GM19238 (cell line): ENCODE measurements around the gene SNX25.
A peak's percentile ranks its signal among the peaks of the same experiment; 100 is the strongest.
"Not testable (repeated sequence)": the region's sequence is repeated elsewhere in the genome, so short reads cannot be mapped to it uniquely, and the experiment has no call there.

Experiments
- DNase-seq: peaks from one replicate; pipeline ENCODE4 v3.0.0; 2011; ENCODE audit warnings: low spot score; ENCODE audit not compliant: insufficient read length

SNX25 gene

GRCh38 chr4:185304541-185304940 is 95.1 kb downstream of the SNX25 start:
- DNase-seq: no peak

- no peak for DNase-seq
Observed at GRCh38 chr4:185304944-185305690, 95.7 kb downstream of the SNX25 start.

GRCh38 chr4:185305979-185306442 is 96.6 kb downstream of the SNX25 start:
- DNase-seq: no peak

- peak; percentile 29 for DNase-seq
Observed at GRCh38 chr4:185307136-185307950, 97.9 kb downstream of the SNX25 start.

- DNase-seq: no peak
Observed at GRCh38 chr4:185309770-185310169, 100.4 kb downstream of the SNX25 start.

- DNase-seq: no peak
Observed at GRCh38 chr4:185311113-185311888, 101.9 kb downstream of the SNX25 start.

- DNase-seq: no peak
Observed at GRCh38 chr4:185312699-185313098, 103.3 kb downstream of the SNX25 start.

GRCh38 chr4:185317462-185317861 is 108.1 kb downstream of the SNX25 start:
- not testable (repeated sequence) for DNase-seq

GRCh38 chr4:185317880-185318279 is 108.5 kb downstream of the SNX25 start:
- no peak for DNase-seq

GRCh38 chr4:185318679-185319078 is 109.3 kb downstream of the SNX25 start:
- DNase-seq: no peak

GRCh38 chr4:185322803-185323202 is 113.4 kb downstream of the SNX25 start:
- no peak for DNase-seq

GRCh38 chr4:185323606-185324005 is 114.2 kb downstream of the SNX25 start:
- DNase-seq: no peak

- DNase-seq: not testable (repeated sequence)
Observed at GRCh38 chr4:185324361-185324760, 115.0 kb downstream of the SNX25 start.

GRCh38 chr4:185325721-185326120 is 116.3 kb downstream of the SNX25 start:
- not testable (repeated sequence) for DNase-seq

- DNase-seq: no peak
Observed at GRCh38 chr4:185328586-185328985, 119.2 kb downstream of the SNX25 start.

GRCh38 chr4:185329879-185330510 is 120.6 kb downstream of the SNX25 start:
- not testable (repeated sequence) for DNase-seq

GRCh38 chr4:185332575-185333464 is 123.4 kb downstream of the SNX25 start:
- no peak for DNase-seq

GRCh38 chr4:185334326-185334725 is 124.9 kb downstream of the SNX25 start:
- DNase-seq: no peak

- no peak for DNase-seq
Observed at GRCh38 chr4:185335579-185335978, 126.2 kb downstream of the SNX25 start.

GRCh38 chr4:185339941-185340340 is 130.5 kb downstream of the SNX25 start:
- no peak for DNase-seq
